Left lung (tissue), 14 donors: ENCODE results near the gene SRP72. TPM values are rescaled to one million over a fixed set of nuclear protein-coding genes. Genes with fewer than 3 reads are reported as not detected.

Experiments used
- ATAC-seq: fragments of 200-7000 bp; cut with Tn5 transposase; one replicate; pipeline ENCODE4 v1.9.1; 2020; ENCODE audit warnings: moderate library complexity
- DNase-seq, 4 donors: peaks; one replicate each; pipeline ENCODE4 v3.0.0-alpha.2; 2013 to 2020
- H3K27ac ChIP-seq, 2 donors: fragments of 200-600 bp; sonication (generic) in 1 of 2; one replicate each; pipeline versions ENCODE4 v1.5.0 to v1.8.0; 2020 to 2021
- H3K27me3 ChIP-seq, 2 donors: fragments of 200-600 bp; sonication (generic) in 1 of 2; one replicate each; pipeline versions ENCODE4 v1.5.0 to v1.8.0; 2020 to 2021
- H3K36me3 ChIP-seq, 2 donors: fragments of 200-600 bp; sonication (generic) in 1 of 2; one replicate each; pipeline versions ENCODE4 v1.5.0 to v1.8.0; 2020 to 2021
- H3K4me1 ChIP-seq, 2 donors: fragments of 200-600 bp; one replicate each; pipeline ENCODE4 v1.8.0; 2021
- H3K4me3 ChIP-seq, 2 donors: fragments of 200-600 bp; sonication (generic) in 1 of 2; one replicate each; pipeline versions ENCODE4 v1.5.0 to v1.8.0; 2020 to 2021; ENCODE audit warnings: mild to moderate bottlenecking in 1 of 2
- H3K9me3 ChIP-seq, 2 donors: fragments of 200-600 bp; sonication (generic) in 1 of 2; one replicate each; pipeline versions ENCODE4 v1.5.0 to v1.8.0; 2020 to 2021
- intact Hi-C, 2 donors: fragments of 100-400 bp; cut with DNase I; formaldehyde crosslinking; loops; one replicate each; pipeline versions ENCODE4 v1.11.2 to v1.14.2; 2022
- long read RNA-seq, 12 donors: library from polyadenylated mRNA in 2 of 12; unstranded in 2 of 12; transcript quantifications; one replicate each; pipeline ENCODE4 v2.0.0 and lab custom pipeline, GENCODE V29; 2019 to 2026
- polyA plus RNA-seq, 6 donors: library from polyadenylated mRNA; unstranded; fragments of 120-200 nt; gene quantifications; one replicate each; pipeline ENCODE4 v1.2.1, GENCODE V29; 2013; ENCODE audit not compliant: insufficient read length in 6 of 6
- total RNA-seq, 2 donors: library from RNA; stranded (reverse); fragmentation: NEBNext Ultra II Directional; extraction: Animal tissue kit (Norgen Biotek cat#: 25700); gene quantifications; one replicate each; pipeline ENCODE4 v1.2.1, GENCODE V29; 2021
- TF ChIP-seq, protein P1 (sequence below), 2 donors: fragments of 200-600 bp; sonication (generic) in 1 of 2; IDR thresholded peaks; one replicate each; pipeline versions ENCODE4 v1.5.0 to v1.8.0; 2021; ENCODE audit warnings: antibody characterized with exemption in 2 of 2
- donor health status: DM: no; HTN: yes; CAD: no.
- donor health status: DM: no; HTN: no; CAD: no.

The SRP72 gene
- total RNA-seq, result 10 to 100 TPM; 85.3 to 85.8 TPM
- 100 to 1,000 TPM; 113 to 136 (median 119) TPM for polyA plus RNA-seq
- long read RNA-seq, donor 1, full-length matches to known transcripts, result 26 of 70 reads
- long read RNA-seq, donor 1, partial matches to known transcripts, result 44 of 70 reads
- long read RNA-seq, donor 1, other reads (novel, unspliced or antisense), result 0 of 70 reads
- long read RNA-seq, donor 2, full-length matches to known transcripts, result 26 of 51 reads
- long read RNA-seq, donor 2, partial matches to known transcripts, result 25 of 51 reads
- long read RNA-seq, donor 2, other reads (novel, unspliced or antisense), result 0 of 51 reads
- long read RNA-seq, donor 3, full-length matches to known transcripts, result 15 of 35 reads
- long read RNA-seq, donor 3, partial matches to known transcripts, result 20 of 35 reads
- long read RNA-seq, donor 3, other reads (novel, unspliced or antisense), result 0 of 35 reads
- long read RNA-seq, donor 4, partial matches to known transcripts, result 38 of 39 reads
- long read RNA-seq, donor 4, other reads (novel, unspliced or antisense), result 1 of 39 reads
- long read RNA-seq, donor 5, full-length matches to known transcripts, result 20 of 52 reads
- long read RNA-seq, donor 5, partial matches to known transcripts, result 32 of 52 reads
- long read RNA-seq, donor 5, other reads (novel, unspliced or antisense), result 0 of 52 reads
- long read RNA-seq, donor 6, full-length matches to known transcripts, result 23 of 41 reads
- long read RNA-seq, donor 6, partial matches to known transcripts, result 18 of 41 reads
- long read RNA-seq, donor 6, other reads (novel, unspliced or antisense), result 0 of 41 reads
- long read RNA-seq, donor 7, full-length matches to known transcripts, result 4 of 19 reads
- long read RNA-seq, donor 7, partial matches to known transcripts, result 15 of 19 reads
- long read RNA-seq, donor 7, other reads (novel, unspliced or antisense), result 0 of 19 reads
- long read RNA-seq, donor 8, full-length matches to known transcripts, result 16 of 16 reads
- long read RNA-seq, donor 8, partial matches to known transcripts, result 0 of 16 reads
- long read RNA-seq, donor 8, other reads (novel, unspliced or antisense), result 0 of 16 reads
- long read RNA-seq, donor 9, result 0 reads
- long read RNA-seq, donor 10, full-length matches to known transcripts, result 3 of 29 reads
- long read RNA-seq, donor 10, partial matches to known transcripts, result 26 of 29 reads
- long read RNA-seq, donor 10, other reads (novel, unspliced or antisense), result 0 of 29 reads
- long read RNA-seq, donor 11, full-length matches to known transcripts, result 15 of 36 reads
- long read RNA-seq, donor 11, partial matches to known transcripts, result 21 of 36 reads
- long read RNA-seq, donor 11, other reads (novel, unspliced or antisense), result 0 of 36 reads
- long read RNA-seq, donor 12, full-length matches to known transcripts, result 14 of 27 reads
- long read RNA-seq, donor 12, partial matches to known transcripts, result 13 of 27 reads
- long read RNA-seq, donor 12, other reads (novel, unspliced or antisense), result 0 of 27 reads

DNA sequence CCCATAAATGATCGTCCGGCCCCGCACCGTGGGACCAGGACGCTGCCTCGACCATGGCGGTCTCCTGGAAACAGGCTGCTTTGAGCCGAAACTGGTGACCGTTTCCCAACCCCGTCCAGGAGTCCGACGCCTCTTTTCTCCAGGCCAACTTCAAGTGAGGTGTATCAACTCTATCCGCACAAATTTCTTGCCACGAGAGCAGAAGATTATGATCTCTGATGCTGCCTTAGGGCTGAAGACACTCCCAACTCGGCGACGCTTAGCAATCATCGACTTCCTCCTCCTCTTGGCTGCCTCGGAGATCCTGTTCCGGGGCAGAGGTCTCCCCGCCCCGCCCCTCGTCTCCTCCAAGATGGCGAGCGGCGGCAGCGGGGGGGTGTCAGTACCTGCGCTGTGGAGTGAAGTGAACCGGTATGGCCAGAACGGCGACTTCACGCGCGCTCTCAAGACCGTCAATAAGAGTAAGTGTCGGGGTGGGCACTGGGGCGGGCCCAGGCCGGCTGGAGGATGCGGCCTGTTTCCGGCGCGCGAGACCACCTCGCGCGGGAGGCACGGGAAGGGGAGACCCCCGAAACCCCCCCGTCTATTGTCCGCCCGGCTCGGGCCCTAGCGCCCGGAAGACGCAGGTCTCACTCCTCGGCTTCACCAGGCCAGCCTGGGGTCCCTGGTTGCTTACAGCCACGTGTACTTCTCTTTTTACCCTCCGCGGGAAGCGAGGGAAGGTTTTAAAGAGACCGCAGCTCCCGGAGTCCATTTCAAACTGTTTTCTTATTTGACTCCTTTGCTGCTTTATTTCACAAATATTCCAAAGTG lies at the start of gene SRP72:
Gene SRP72, plus strand, starts transcription at position 334 of the 813 bp plus-strand sequence. Its CDS starts 19 bp downstream, at position 353.
- Histone ChIP-seq H3K9me3 (no peaks in the 10 kb centered on the region), H3K4me1 (peaks cover 24 to 47% of the 10 kb centered on the region in 2 donors), H3K4me3 (peak within 1 kb of the TSS; percentile 96 to 97), H3K36me3 (peaks cover 0 to 30% of the 10 kb centered on the region in 2 donors), H3K27ac (peak within 1 kb of the TSS; percentile 89), H3K27me3 (no peaks in the 10 kb centered on the region)
- ATAC-seq (peak; percentile 99), DNase-seq (peak; percentile 87 to 96 (median 92))
- intact Hi-C loops, result no loop called here
- TF ChIP-seq, protein P1, sequence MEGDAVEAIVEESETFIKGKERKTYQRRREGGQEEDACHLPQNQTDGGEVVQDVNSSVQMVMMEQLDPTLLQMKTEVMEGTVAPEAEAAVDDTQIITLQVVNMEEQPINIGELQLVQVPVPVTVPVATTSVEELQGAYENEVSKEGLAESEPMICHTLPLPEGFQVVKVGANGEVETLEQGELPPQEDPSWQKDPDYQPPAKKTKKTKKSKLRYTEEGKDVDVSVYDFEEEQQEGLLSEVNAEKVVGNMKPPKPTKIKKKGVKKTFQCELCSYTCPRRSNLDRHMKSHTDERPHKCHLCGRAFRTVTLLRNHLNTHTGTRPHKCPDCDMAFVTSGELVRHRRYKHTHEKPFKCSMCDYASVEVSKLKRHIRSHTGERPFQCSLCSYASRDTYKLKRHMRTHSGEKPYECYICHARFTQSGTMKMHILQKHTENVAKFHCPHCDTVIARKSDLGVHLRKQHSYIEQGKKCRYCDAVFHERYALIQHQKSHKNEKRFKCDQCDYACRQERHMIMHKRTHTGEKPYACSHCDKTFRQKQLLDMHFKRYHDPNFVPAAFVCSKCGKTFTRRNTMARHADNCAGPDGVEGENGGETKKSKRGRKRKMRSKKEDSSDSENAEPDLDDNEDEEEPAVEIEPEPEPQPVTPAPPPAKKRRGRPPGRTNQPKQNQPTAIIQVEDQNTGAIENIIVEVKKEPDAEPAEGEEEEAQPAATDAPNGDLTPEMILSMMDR (IDR thresholded peaks at IDR 0.05), result no peak

GRCh38 chr4:56424176-56424575 lies 43.2 kb upstream of the SRP72 start:
- no peak for ATAC-seq
- H3K4me1 ChIP-seq, result no peaks in the 10 kb centered on the region
- H3K4me3 ChIP-seq, result no peak overlapping the region
- intact Hi-C loops, result no loop called here
- H3K9me3 ChIP-seq, result no peaks in the 10 kb centered on the region
- TF ChIP-seq, protein P1 (IDR thresholded peaks at IDR 0.05), result no peak
- no peak overlapping the region for H3K27ac ChIP-seq
- H3K36me3 ChIP-seq, result no peaks in the 10 kb centered on the region
- no peak for DNase-seq
- no peaks in the 10 kb centered on the region for H3K27me3 ChIP-seq

DNA sequence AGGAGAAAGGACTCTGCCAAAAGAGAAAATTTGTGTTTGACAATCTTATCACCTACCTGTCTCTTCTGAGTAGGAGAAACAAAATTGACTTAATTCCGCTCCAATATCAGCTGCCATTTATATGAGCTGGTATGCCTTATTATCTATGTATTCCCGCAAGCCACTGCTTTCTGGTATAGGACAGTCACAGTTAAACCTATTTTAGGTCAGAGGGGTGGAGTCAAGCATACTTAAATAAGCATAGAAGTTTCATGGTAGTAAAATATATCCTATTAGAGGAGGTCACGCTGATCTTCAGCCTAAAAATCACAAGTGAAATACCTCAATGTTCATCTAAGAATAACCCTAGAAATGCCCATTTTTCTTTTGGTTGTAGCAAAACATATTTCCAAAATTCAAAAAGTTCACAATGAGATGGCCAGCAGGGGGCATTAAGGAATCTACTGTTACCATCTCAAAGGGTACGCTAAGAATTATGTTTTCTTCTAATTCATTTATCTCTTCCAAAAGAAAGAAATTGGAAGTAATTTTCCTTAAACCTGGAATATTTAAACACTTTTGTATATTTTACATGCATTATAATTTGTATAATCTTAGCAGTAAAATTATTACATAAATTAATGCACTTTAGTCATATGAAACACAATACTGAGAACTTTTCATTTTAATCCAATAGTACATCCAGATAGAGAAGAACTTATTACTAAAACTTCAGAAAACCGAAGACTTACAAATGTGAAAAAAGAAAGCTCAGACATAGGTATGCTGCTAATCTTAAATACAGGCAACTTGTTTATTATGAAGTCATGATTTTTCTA lies 42.5 kb upstream of the SRP72 start:
- Histone ChIP-seq H3K4me3 (no peak overlapping the region), H3K27me3 (no peaks in the 10 kb centered on the region), H3K4me1 (no peaks in the 10 kb centered on the region), H3K36me3 (no peaks in the 10 kb centered on the region), H3K9me3 (no peaks in the 10 kb centered on the region), H3K27ac (no peak overlapping the region)
- DNase-seq, result peak in 1 of 4 donors; percentile 41
- peak; percentile 60 for ATAC-seq
- intact Hi-C loops, result loop anchor here in 1 of 2 donors (5.0 kb wide), 1 partner anchor 372 kb away; no protein-coding TSS in a partner anchor
- TF ChIP-seq, protein P1 (IDR thresholded peaks at IDR 0.05), result peak; percentile 38 to 59

- H3K4me3 ChIP-seq, result no peak overlapping the region
- H3K27me3 ChIP-seq, result no peaks in the 10 kb centered on the region
- intact Hi-C loops, result loop anchor here in 1 of 2 donors (5.0 kb wide), 1 partner anchor 372 kb away; no protein-coding TSS in a partner anchor
- no peaks in the 10 kb centered on the region for H3K36me3 ChIP-seq
- no peaks in the 10 kb centered on the region for H3K9me3 ChIP-seq
- DNase-seq (no peak), ATAC-seq (no peak)
- H3K4me1 ChIP-seq, result no peaks in the 10 kb centered on the region
- TF ChIP-seq, protein P1 (IDR thresholded peaks at IDR 0.05), result no peak
- H3K27ac ChIP-seq, result no peak overlapping the region
Observed at GRCh38 chr4:56425518-56425917, 41.9 kb upstream of the SRP72 start.
